Esophagus muscularis mucosa (tissue), 4 donors: ENCODE results near the gene NFAM1.

Experiments
- EP300 ChIP-seq: sonication (generic); formaldehyde crosslinking; IDR thresholded peaks from one replicate; pipeline ENCODE4 v1.6.1; 2017; ENCODE audit warnings: antibody characterized with exemption
- POLR2A ChIP-seq: fragments of 450-650 bp; IDR thresholded peaks from one replicate; pipeline ENCODE4 v1.6.1; 2017; ENCODE audit warnings: antibody characterized with exemption, moderate library complexity, mild to moderate bottlenecking, low read depth
- POLR2AphosphoS5 ChIP-seq, 2 donors: sonication (generic); formaldehyde crosslinking; IDR thresholded peaks; one replicate each; pipeline ENCODE4 v1.6.1; 2017; ENCODE audit warnings: antibody characterized with exemption in 2 of 2
- TF ChIP-seq, protein P1 (sequence below), 3 experiments: fragments of 200-600 bp in 2 of 3; fragments of 450-650 bp in 1 of 3; sonication (generic) in 2 of 3; IDR thresholded peaks; one replicate each; pipeline ENCODE4 v1.5.1; 2017 to 2019; ENCODE audit warnings: antibody characterized with exemption in 3 of 3, mild to moderate bottlenecking in 2 of 3, moderate library complexity in 1 of 3

DNA sequence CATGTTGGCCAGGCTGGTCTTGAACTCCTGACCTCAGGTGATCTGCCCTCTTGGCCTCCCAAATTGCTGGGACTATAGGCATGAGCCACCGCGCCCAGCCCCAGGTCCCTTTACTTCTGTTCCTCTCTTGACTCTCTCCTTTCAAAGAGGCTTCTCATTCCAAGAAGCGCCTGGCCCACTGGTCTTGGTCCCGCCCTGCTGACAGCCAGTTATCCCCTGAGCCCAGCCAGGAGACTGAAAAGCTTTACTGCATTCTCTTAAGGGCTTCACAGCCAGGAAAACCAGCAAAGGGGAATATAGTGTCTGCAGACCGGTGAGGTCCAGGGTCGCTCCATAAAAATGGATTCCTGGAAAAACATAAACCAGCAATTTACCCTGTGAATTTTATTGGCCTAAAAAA, 68.3 kb downstream of the NFAM1 start:
- TF ChIP-seq, protein P1, sequence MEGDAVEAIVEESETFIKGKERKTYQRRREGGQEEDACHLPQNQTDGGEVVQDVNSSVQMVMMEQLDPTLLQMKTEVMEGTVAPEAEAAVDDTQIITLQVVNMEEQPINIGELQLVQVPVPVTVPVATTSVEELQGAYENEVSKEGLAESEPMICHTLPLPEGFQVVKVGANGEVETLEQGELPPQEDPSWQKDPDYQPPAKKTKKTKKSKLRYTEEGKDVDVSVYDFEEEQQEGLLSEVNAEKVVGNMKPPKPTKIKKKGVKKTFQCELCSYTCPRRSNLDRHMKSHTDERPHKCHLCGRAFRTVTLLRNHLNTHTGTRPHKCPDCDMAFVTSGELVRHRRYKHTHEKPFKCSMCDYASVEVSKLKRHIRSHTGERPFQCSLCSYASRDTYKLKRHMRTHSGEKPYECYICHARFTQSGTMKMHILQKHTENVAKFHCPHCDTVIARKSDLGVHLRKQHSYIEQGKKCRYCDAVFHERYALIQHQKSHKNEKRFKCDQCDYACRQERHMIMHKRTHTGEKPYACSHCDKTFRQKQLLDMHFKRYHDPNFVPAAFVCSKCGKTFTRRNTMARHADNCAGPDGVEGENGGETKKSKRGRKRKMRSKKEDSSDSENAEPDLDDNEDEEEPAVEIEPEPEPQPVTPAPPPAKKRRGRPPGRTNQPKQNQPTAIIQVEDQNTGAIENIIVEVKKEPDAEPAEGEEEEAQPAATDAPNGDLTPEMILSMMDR (IDR thresholded peaks at IDR 0.05) = no peak
- TF ChIP-seq POLR2A = no peak
- TF ChIP-seq POLR2AphosphoS5 (IDR thresholded peaks at IDR 0.05) = no peak
- no peak for TF ChIP-seq EP300
